HG02642 (cell line): ENCODE results near the gene TGM6.
"Not testable (repeated sequence)": the region's sequence is repeated elsewhere in the genome, so short reads cannot be mapped to it uniquely, and the experiment has no call there.

Experiments
- ATAC-seq: cut with Tn5 transposase; IDR thresholded peaks from one replicate; pipeline ENCODE4 v1.9.1; 2021; ENCODE audit warnings: mild to moderate bottlenecking; ENCODE audit not compliant: unreplicated experiment, poor library complexity

TGM6 gene

GRCh38 chr20:2396241-2396814 lies 15.6 kb downstream of the TGM6 start:
- no peak for ATAC-seq

- ATAC-seq, result no peak
These were observed 16.4 kb downstream of the TGM6 start for GRCh38 chr20:2397091-2397490.

- ATAC-seq, result no peak
These were observed 17.0 kb downstream of the TGM6 start for GRCh38 chr20:2397595-2398145.

GRCh38 chr20:2398449-2398848 lies 17.7 kb downstream of the TGM6 start:
- no peak for ATAC-seq

- ATAC-seq, result no peak
These were observed 18.7 kb downstream of the TGM6 start for GRCh38 chr20:2399390-2399789.

- ATAC-seq, result no peak
These were observed 19.6 kb downstream of the TGM6 start for GRCh38 chr20:2400290-2400689.

- ATAC-seq, result no peak
These were observed 20.8 kb downstream of the TGM6 start for GRCh38 chr20:2401527-2401926.

GRCh38 chr20:2402271-2402980 lies 21.7 kb downstream of the TGM6 start:
- no peak for ATAC-seq

- ATAC-seq, result no peak
These were observed 22.8 kb downstream of the TGM6 start for GRCh38 chr20:2403291-2404052.

- ATAC-seq, result no peak
These were observed 25.0 kb downstream of the TGM6 start for GRCh38 chr20:2405693-2406065.

- ATAC-seq, result not testable (repeated sequence)
These were observed 26.7 kb downstream of the TGM6 start for GRCh38 chr20:2407355-2407754.

- ATAC-seq, result no peak
These were observed 27.4 kb downstream of the TGM6 start for GRCh38 chr20:2408111-2408510.

- ATAC-seq, result no peak
These were observed 36.0 kb downstream of the TGM6 start for GRCh38 chr20:2416541-2417212.

GRCh38 chr20:2417213-2417541 lies 36.5 kb downstream of the TGM6 start:
- ATAC-seq, result no peak

- no peak for ATAC-seq
These were observed 37.7 kb downstream of the TGM6 start for GRCh38 chr20:2418388-2418787.

- no peak for ATAC-seq
These were observed 39.8 kb downstream of the TGM6 start for GRCh38 chr20:2420510-2420909.

- no peak for ATAC-seq
These were observed 40.5 kb downstream of the TGM6 start for GRCh38 chr20:2421247-2421646.

- ATAC-seq, result no peak
These were observed 48.4 kb downstream of the TGM6 start for GRCh38 chr20:2429051-2429450.

- no peak for ATAC-seq
These were observed 49.8 kb downstream of the TGM6 start for GRCh38 chr20:2430538-2430937.

GRCh38 chr20:2431185-2431584 lies 50.5 kb downstream of the TGM6 start:
- no peak for ATAC-seq

GRCh38 chr20:2446845-2447244 lies 66.1 kb downstream of the TGM6 start:
- ATAC-seq, result no peak
